Astrocyte of the spinal cord (primary cell): ENCODE data around the gene STIM1.
"Not testable (repeated sequence)": the region's sequence is repeated elsewhere in the genome, so short reads cannot be mapped to it uniquely, and the experiment has no call there.

Source experiments
- DNase-seq: peaks from one replicate; pipeline ENCODE4 v3.0.0; 2011; ENCODE audit warnings: low read depth, low spot score
- H3K4me3 ChIP-seq: 2 replicates; pipeline ENCODE4 v1.5.1; 2011; ENCODE audit warnings: low read depth, mild to moderate bottlenecking, low read length, moderate library complexity
- CTCF ChIP-seq: IDR thresholded peaks from 2 replicates; pipeline ENCODE4 v1.5.1; 2012; ENCODE audit warnings: low read depth, mild to moderate bottlenecking, low read length, inconsistent platforms
- in situ Hi-C: cut with HindIII; loops from 2 replicates; pipeline ENCODE4 v1.10.0; 2017; ENCODE audit warnings: low sequenced_read_pairs

Gene STIM1

DNA sequence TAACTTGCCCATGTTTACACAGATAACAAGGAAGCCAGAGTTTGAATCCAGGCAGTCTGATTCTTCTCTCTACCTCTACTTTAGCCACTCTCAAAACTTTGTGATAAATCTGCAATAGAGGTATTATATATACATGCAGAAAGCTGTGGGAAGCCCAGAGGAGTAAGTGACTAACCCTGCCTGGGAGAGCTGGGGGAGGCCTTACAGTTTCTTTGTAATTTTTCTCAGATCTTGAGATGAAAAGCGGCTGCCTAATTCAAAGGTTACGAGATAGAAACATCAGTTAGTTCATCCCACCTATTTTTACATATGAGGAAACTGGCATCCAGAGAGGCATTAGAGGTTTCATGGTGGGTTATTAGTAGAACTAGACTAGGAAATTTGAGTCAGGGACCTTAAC is 4.9 kb downstream of the STIM1 start:
- in situ Hi-C loops: no loop called here
- H3K4me3 ChIP-seq: no peak overlapping the region
- peak; percentile 23 for DNase-seq
- TF ChIP-seq CTCF: no peak

GRCh38 chr11:3860898-3861393 is 5.5 kb downstream of the STIM1 start:
- in situ Hi-C loops, H3K4me3 ChIP-seq, DNase-seq: not testable (repeated sequence)

DNA sequence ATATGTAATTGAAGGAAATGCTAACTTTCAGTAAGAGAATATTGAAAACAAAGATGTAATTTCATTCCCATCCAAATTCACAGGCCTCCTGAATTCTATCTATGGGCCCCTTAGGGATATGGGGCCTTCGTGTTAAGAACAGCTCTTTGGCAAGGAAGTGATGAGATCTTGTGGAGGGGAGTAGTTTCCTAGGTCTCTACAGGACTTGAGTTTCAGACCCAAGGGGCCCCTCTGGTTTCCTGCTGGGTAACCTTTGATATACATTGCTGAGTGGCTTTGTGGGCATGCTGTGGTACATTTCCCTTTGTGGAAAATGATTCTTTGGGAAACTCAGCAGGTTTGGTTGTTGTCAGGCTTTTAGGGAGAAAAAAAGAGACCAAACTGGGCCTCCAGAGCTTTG is 6.2 kb downstream of the STIM1 start:
- no peak overlapping the region for H3K4me3 ChIP-seq
- DNase-seq: peak; percentile 23
- TF ChIP-seq CTCF: no peak
- in situ Hi-C loops: no loop called here

- in situ Hi-C loops: no loop called here
Measured at GRCh38 chr11:3865388-3866193, 10.1 kb downstream of the STIM1 start.

GRCh38 chr11:3866206-3866605 is 10.7 kb downstream of the STIM1 start:
- no peak overlapping the region for H3K4me3 ChIP-seq
- no peak for DNase-seq
- no peak for TF ChIP-seq CTCF
- in situ Hi-C loops: no loop called here

More at GRCh38 chr11:3865388-3866193, 10.1 kb downstream of the STIM1 start:
- DNase-seq: peak; percentile 60
- H3K4me3 ChIP-seq: no peak overlapping the region
- no peak for TF ChIP-seq CTCF

GRCh38 chr11:3866836-3867208 is 11.4 kb downstream of the STIM1 start:
- in situ Hi-C loops: no loop called here

More at GRCh38 chr11:3866836-3867208, 11.4 kb downstream of the STIM1 start:
- no peak for DNase-seq
- no peak overlapping the region for H3K4me3 ChIP-seq
- TF ChIP-seq CTCF: no peak
